Medulla oblongata (tissue), 1 donor: Measurements from ENCODE around the gene KLK4.
A peak's percentile ranks its signal among the peaks of the same experiment; 100 is the strongest.
"Not testable (repeated sequence)": the region's sequence is repeated elsewhere in the genome, so short reads cannot be mapped to it uniquely, and the experiment has no call there.

Source experiments
- DNase-seq: peaks from one replicate; pipeline ENCODE4 v3.0.0-alpha.2; 2015; ENCODE audit errors: extremely low spot score

Gene KLK4

GRCh38 chr19:50912727-50913716 lies 1.8 kb upstream of the KLK4 start:
- DNase-seq = no peak

DNA sequence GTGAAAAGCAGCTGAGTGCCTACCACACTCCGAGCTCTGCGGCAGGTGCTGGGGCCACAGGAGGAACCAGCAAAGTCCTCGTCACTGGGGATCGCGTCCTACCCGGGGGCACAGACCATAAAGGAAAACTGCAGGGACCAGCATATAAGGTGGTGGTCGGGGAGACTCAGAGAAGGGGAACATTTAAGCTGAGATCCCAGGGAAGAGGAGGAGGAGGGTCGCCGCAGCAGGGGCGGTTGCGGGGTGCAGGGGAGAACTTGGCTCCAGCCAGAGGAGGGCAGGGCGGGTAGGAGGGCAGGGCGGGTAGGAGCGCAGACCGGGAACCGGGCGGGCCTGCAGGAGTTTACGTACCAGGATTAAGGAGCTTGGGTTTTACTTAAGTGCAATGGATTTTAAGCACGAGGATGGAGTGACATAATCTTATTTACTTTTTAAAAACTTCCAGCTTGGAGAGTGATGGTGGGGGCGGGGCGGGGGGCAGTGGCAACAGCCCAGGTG lies 956 bp upstream of the KLK4 start:
- no peak for DNase-seq

DNA sequence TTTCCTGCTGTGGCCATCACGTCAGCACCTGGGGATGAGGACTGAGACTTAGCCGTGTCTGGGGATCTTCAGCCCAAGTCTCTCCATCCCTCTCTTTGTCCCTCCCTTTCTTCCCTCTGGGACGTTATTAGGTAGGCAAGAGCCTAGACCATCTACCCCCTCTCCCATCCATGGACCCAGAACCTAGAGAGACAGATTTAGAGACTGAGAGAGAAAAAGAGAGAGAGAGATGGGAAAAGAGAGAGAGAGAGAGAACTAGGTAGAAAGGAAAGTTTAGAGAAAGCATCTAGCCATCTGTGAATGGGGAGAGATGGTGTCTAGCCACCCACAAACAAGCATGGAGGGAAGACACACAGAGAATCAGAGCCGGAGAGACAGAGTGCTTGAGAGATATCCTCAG lies 473 bp downstream of the KLK4 start:
- DNase-seq = no peak

- no peak for DNase-seq
Measured at GRCh38 chr19:50909240-50910070, 1.7 kb downstream of the KLK4 start.

DNA sequence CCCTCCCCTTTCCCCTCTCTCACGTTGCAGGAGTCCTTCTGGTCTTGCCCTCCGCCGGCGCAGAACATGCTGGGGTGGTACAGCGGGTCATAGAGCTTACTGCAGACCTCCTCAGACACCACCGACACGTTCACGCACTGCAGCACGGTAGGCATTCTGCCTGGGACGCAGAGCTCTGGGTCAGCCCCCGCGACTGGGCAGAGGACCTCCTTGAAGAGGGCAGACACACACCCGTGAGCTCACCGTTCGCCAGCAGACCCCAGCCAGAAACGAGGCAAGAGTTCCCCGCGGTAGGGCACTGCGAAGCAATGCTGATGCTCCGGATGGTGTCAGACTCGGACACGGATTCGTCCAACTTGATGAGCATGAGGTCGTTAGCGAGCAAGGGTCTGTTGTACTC lies 2.9 kb downstream of the KLK4 start:
- DNase-seq = no peak

GRCh38 chr19:50906217-50906616 lies 5.0 kb downstream of the KLK4 start:
- DNase-seq = peak; percentile 13

DNA sequence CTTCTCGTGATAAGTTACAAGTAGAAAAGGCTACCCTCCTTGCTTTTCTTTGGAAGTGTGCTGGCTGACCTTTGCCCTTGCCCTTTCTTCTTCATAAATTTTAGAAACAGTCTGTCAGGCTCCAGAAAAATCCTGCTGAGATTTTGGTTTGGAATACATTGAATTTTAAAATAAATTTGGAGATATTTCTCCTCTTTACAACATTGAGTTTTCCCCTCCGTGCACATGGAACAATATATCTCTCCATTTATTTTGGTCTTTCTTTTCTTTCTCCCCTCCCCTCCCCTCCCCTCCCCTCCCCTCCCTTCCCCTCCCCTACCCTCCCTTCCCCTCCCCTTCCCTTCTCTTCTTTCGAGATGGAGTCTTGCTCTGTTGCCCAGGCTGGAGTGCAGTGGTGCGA lies 8.6 kb downstream of the KLK4 start:
- DNase-seq = no peak

DNA sequence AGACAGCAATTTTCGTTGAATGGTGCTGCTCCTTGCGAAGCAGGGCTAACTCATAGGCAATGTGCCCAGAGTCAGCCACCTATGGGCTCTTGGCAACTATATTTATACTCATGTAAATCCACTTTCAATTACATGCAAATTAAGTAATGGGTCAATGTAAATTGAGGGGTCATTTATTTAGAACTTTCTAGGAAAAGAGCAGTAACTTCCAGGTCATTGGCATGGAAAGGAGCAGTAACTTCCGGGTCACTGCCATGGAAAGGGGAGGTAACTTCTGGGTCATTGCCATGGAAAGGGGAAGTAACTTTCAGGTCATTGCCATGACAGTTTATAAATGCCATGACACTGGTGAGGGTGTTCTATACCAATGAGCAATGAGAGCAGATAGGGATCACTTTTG lies 11.6 kb downstream of the KLK4 start:
- no peak for DNase-seq

DNA sequence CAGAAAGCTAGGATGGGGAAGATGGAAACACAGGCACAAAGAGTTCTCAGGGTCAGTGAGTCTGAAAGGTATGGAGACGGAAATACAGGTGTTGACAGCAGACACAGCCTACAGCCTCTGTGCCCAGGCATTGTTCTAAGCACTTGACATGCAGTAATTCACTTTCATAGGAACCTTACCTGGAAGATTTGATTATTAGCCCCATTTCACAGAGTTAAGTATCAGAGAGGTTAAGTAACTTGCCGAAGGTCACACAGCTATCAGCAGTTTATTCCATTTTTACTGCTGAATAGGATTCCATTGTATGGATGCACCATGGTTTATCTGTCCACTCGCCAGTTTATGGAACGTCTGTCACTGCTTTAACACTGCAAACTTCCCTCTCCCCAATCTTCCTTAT lies 13.2 kb downstream of the KLK4 start:
- DNase-seq = no peak

GRCh38 chr19:50897612-50898011 lies 13.6 kb downstream of the KLK4 start:
- DNase-seq = no peak

DNA sequence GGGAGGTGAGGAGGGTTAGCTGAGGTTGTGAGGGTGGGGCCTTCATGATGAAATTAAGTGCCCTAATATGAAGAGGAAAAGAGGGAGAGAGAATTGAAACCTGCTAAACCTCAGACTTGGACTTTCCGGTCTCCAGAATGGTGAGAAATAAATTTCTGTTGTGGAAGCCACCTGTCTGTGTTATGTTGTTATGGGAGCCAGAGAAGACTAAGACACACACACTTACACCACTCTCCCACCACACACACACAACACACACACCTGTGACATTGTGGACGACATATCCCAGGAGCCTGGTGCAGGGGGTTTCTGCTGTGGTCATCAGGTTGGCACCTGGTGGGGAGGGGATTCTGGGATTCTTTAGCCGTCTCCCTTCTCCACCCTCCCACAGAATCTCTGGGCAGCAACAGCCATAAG lies 14.0 kb downstream of the KLK4 start:
- DNase-seq = no peak

DNA sequence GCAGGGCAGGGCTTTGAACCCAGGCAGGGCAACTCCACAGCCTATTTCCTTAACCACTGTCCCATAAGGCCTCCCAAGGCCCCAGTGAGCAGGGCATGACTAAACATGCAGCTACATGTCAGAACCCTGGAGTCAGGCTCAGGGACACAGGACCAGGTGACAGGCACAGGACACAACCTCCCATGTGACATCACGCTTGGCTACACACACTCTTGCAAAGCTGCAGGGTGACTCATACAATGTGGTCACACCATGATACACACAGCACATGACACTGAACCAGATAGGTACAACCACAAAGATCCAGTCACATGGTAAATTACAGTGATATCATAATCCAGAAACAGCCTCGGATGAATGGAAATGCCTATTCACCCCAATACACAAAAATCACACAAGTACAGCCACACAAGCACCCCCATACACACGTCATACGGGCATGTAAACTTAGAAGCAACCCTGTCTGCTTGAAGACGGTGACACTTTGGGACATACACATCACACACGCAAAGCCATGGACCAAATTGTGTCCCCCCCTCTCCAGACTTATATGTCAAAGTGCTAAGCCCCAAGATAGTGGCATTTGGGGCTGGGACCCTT lies 14.5 kb downstream of the KLK4 start:
- no peak for DNase-seq

- not testable (repeated sequence) for DNase-seq
Measured at GRCh38 chr19:50896089-50896590, 15.1 kb downstream of the KLK4 start.

DNA sequence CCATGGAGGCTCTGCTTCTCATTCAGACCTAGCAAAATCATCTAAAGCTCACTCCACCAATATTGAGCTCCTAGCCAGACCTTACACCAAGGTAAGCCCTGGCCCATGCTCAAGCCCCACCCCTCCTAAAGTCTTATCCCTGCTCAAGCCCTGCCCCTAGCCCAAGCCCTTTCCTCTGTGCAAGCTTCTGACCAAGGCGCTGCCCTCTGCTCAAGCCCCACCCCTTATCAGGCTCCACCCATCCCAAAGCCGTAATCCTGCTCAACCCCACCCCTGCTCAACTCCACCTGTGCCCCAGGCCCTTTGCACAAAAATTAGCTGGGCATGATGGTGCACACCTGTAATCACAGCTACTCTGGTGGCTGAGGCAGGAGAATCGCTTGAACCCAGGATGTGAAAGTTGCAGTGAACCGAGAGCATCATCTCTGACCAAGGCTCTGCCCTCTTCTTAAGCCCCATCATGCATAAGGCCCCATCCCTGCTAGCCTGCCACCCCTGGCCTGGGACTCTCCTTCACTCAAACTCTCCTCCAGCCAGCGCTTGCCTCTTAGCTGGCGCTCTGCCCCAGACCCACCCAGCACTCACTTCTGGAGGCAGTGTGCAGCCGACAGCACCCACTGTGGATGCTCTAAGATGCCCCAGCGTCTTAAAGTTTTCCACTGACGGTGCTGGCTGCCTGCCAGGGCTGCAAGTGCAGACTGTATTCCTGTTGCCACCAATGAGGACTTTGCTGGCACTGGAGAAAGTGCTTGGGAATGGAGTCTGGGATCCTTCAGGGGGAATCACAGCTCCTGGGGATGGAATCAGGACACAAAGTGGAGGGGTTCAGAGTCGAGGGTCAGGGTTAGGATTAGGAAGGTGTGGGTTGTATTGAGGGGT lies 16.5 kb downstream of the KLK4 start:
- DNase-seq = no peak

- no peak for DNase-seq
Measured at GRCh38 chr19:50893047-50893736, 18.0 kb downstream of the KLK4 start.

- no peak for DNase-seq
Measured at GRCh38 chr19:50891253-50891625, 20.0 kb downstream of the KLK4 start.

GRCh38 chr19:50890422-50891252 lies 20.6 kb downstream of the KLK4 start:
- DNase-seq = no peak

- no peak for DNase-seq
Measured at GRCh38 chr19:50889638-50890037, 21.6 kb downstream of the KLK4 start.

- DNase-seq = no peak
Measured at GRCh38 chr19:50882188-50882587, 29.0 kb downstream of the KLK4 start.
